HG02588 (cell line): Measurements from ENCODE around the gene ZDHHC7.
"Not testable (repeated sequence)": the region's sequence is repeated elsewhere in the genome, so short reads cannot be mapped to it uniquely, and the experiment has no call there.

Source experiments
- ATAC-seq: cut with Tn5 transposase; IDR thresholded peaks from one replicate; pipeline ENCODE4 v1.9.1; 2021; ENCODE audit warnings: mild to moderate bottlenecking, moderate library complexity; ENCODE audit not compliant: unreplicated experiment

ZDHHC7 gene

GRCh38 chr16:84947022-84947421 is 64.3 kb downstream of the ZDHHC7 start:
- no peak for ATAC-seq

GRCh38 chr16:84943620-84944019 is 67.7 kb downstream of the ZDHHC7 start:
- no peak for ATAC-seq

- no peak for ATAC-seq
Observed at GRCh38 chr16:84942786-84943185, 68.5 kb downstream of the ZDHHC7 start.

GRCh38 chr16:84941921-84942320 is 69.4 kb downstream of the ZDHHC7 start:
- ATAC-seq: no peak

- no peak for ATAC-seq
Observed at GRCh38 chr16:84940670-84941551, 70.4 kb downstream of the ZDHHC7 start.

GRCh38 chr16:84938616-84939015 is 72.7 kb downstream of the ZDHHC7 start:
- not testable (repeated sequence) for ATAC-seq

- ATAC-seq: no peak
Observed at GRCh38 chr16:84937196-84938005, 73.9 kb downstream of the ZDHHC7 start.

- no peak for ATAC-seq
Observed at GRCh38 chr16:84933774-84934631, 77.3 kb downstream of the ZDHHC7 start.

GRCh38 chr16:84932681-84933080 is 78.7 kb downstream of the ZDHHC7 start:
- no peak for ATAC-seq

- no peak for ATAC-seq
Observed at GRCh38 chr16:84931506-84931905, 79.8 kb downstream of the ZDHHC7 start.

GRCh38 chr16:84931107-84931494 is 80.2 kb downstream of the ZDHHC7 start:
- no peak for ATAC-seq

GRCh38 chr16:84930298-84931106 is 80.8 kb downstream of the ZDHHC7 start:
- ATAC-seq: no peak

GRCh38 chr16:84929421-84930297 is 81.7 kb downstream of the ZDHHC7 start:
- no peak for ATAC-seq

- no peak for ATAC-seq
Observed at GRCh38 chr16:84928679-84929420, 82.5 kb downstream of the ZDHHC7 start.

GRCh38 chr16:84927621-84928591 is 83.4 kb downstream of the ZDHHC7 start:
- ATAC-seq: no peak

GRCh38 chr16:84926462-84926861 is 84.9 kb downstream of the ZDHHC7 start:
- no peak for ATAC-seq

- ATAC-seq: no peak
Observed at GRCh38 chr16:84925773-84926372, 85.5 kb downstream of the ZDHHC7 start.
